ENCODE results near the gene RCE1. TPM values are rescaled to one million over a fixed set of nuclear protein-coding genes. Genes with fewer than 3 reads are reported as not detected.

The RCE1 gene
- total and polyA plus RNA-seq, 2 experiments from 2014 or later, result 19.8 to 41.4 TPM

GRCh38 chr11:66880496-66881450 lies 37.5 kb downstream of the RCE1 start:
- Histone ChIP-seq H3K4me1 (ENCODE audit: insufficient read depth) (peaks cover 17% of the 10 kb centered on the region), H2AFZ (no peak overlapping the region), H3K27ac (no peak overlapping the region), H3K27me3 (no peaks in the 10 kb centered on the region), H3K36me3 (replicated peaks; ENCODE audit: insufficient read depth, low read depth) (no peaks in the 10 kb centered on the region), H3K4me2 (no peak overlapping the region), H3K79me2 (peaks cover 2% of the 10 kb centered on the region), H4K20me1 (ENCODE audit: insufficient read depth, poor library complexity, severe bottlenecking) (no peaks in the 10 kb centered on the region), H3K9me3 (ENCODE audit: low read depth) (no peaks in the 10 kb centered on the region), H3K4me3 (no peak overlapping the region), H3K9me2 (replicated peaks; ENCODE audit: insufficient read depth) (no peaks in the 10 kb centered on the region)
- WGBS (ENCODE audit: low lambda C conversion rate, missing lambda C conversion rate), result 76% methylated on average over 14 of the region's 14 CpGs
- no peak for TF ChIP-seq CTCF (IDR thresholded peaks at IDR 0.05; ENCODE audit: poor library complexity)
- TF ChIP-seq EZH2 (IDR thresholded peaks at IDR 0.05; ENCODE audit: borderline replicate concordance), result no peak
- TF ChIP-seq EZH2phosphoT487 (IDR thresholded peaks at IDR 0.05; ENCODE audit: low read depth, severe bottlenecking, unreplicated experiment), result no peak
- DNase-seq (ENCODE audit: low spot score), result no peak

GRCh38 chr11:66881451-66881835 lies 38.2 kb downstream of the RCE1 start:
- Histone ChIP-seq H3K79me2 (peaks cover 2% of the 10 kb centered on the region), H3K9me3 (ENCODE audit: low read depth) (no peaks in the 10 kb centered on the region), H3K9me2 (replicated peaks; ENCODE audit: insufficient read depth) (no peaks in the 10 kb centered on the region), H3K27me3 (no peaks in the 10 kb centered on the region), H2AFZ (no peak overlapping the region), H3K4me3 (no peak overlapping the region), H4K20me1 (ENCODE audit: insufficient read depth, poor library complexity, severe bottlenecking) (no peaks in the 10 kb centered on the region), H3K4me1 (ENCODE audit: insufficient read depth) (peaks cover 20% of the 10 kb centered on the region), H3K27ac (no peak overlapping the region), H3K4me2 (no peak overlapping the region), H3K36me3 (replicated peaks; ENCODE audit: insufficient read depth, low read depth) (no peaks in the 10 kb centered on the region)
- WGBS (ENCODE audit: low lambda C conversion rate, missing lambda C conversion rate), result 95% methylated on average over 10 of the region's 10 CpGs
- no peak for DNase-seq (ENCODE audit: low spot score)
- no peak for TF ChIP-seq EZH2 (IDR thresholded peaks at IDR 0.05; ENCODE audit: borderline replicate concordance)
- no peak for TF ChIP-seq EZH2phosphoT487 (IDR thresholded peaks at IDR 0.05; ENCODE audit: low read depth, severe bottlenecking, unreplicated experiment)
- no peak for TF ChIP-seq CTCF (IDR thresholded peaks at IDR 0.05; ENCODE audit: poor library complexity)

DNA sequence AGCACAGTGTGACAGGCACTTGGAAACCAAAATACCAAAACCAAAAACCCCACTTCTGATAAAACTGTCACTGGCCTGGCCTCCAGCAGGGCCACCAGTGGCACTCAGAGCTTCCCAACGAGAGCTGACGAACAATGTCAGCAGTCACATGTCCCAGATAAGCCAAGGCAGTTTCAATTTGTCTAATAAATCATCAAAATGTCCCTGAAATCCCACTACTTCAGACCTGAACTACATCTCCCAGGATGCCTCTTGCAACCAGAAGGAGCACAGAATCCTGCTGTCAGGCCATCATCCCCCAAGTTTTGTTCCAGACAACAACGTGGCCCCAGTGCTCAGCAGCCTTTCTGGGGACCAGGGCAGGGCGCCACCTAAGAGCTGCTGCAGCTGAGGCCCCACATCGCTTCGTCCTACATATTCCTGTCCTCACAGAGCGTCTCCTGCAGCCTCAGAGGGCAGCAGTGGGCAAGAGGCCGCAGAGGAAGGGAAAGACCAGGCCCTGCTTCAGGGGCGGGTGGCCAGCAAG lies 38.7 kb downstream of the RCE1 start:
- no peak for DNase-seq (ENCODE audit: low spot score)
- H2AFZ ChIP-seq, result no peak overlapping the region
- peaks cover 2% of the 10 kb centered on the region for H3K79me2 ChIP-seq
- H3K27ac ChIP-seq, result no peak overlapping the region
- no peaks in the 10 kb centered on the region for H4K20me1 ChIP-seq (ENCODE audit: insufficient read depth, poor library complexity, severe bottlenecking)
- 90% methylated on average over 9 of the region's 9 CpGs for WGBS (ENCODE audit: low lambda C conversion rate, missing lambda C conversion rate)
- no peaks in the 10 kb centered on the region for H3K27me3 ChIP-seq
- H3K4me1 ChIP-seq (ENCODE audit: insufficient read depth), result peaks cover 16% of the 10 kb centered on the region
- no peaks in the 10 kb centered on the region for H3K36me3 ChIP-seq (replicated peaks; ENCODE audit: insufficient read depth, low read depth)
- TF ChIP-seq CTCF (IDR thresholded peaks at IDR 0.05; ENCODE audit: poor library complexity) (no peak), EZH2 (IDR thresholded peaks at IDR 0.05; ENCODE audit: borderline replicate concordance) (no peak), EZH2phosphoT487 (IDR thresholded peaks at IDR 0.05; ENCODE audit: low read depth, severe bottlenecking, unreplicated experiment) (no peak)
- H3K4me3 ChIP-seq, result no peak overlapping the region
- no peak overlapping the region for H3K4me2 ChIP-seq
- no peaks in the 10 kb centered on the region for H3K9me3 ChIP-seq (ENCODE audit: low read depth)
- H3K9me2 ChIP-seq (replicated peaks; ENCODE audit: insufficient read depth), result no peaks in the 10 kb centered on the region
